Lung (tissue), 12 donors: ENCODE data around the gene GABRB2. TPM values are rescaled to one million over a fixed set of nuclear protein-coding genes. Genes with fewer than 3 reads are reported as not detected.

Experiments used
- ATAC-seq: fragments of 200-7000 bp; cut with Tn5 transposase; one replicate; pipeline ENCODE4 v1.9.1; 2020; ENCODE audit warnings: moderate number of reproducible peaks; ENCODE audit not compliant: insufficient read depth, low FRiP score
- DNase-seq, 3 donors: peaks; one replicate each; pipeline ENCODE4 v3.0.0-alpha.2; 2013 to 2017
- H3K27ac ChIP-seq, 2 donors: one replicate each; pipeline ENCODE4 v1.5.1; 2013; ENCODE audit warnings: mild to moderate bottlenecking in 2 of 2, moderate library complexity in 2 of 2, control low read depth in 1 of 2, inconsistent platforms in 1 of 2, low read depth in 1 of 2, low read length in 1 of 2
- H3K27me3 ChIP-seq, 3 donors: one replicate each; pipeline ENCODE4 v1.5.1; 2013; ENCODE audit warnings: low read length in 2 of 3; ENCODE audit not compliant: control insufficient read depth in 3 of 3, insufficient read depth in 3 of 3
- H3K36me3 ChIP-seq, 4 donors: one replicate each; pipeline ENCODE4 v1.5.1; 2013; ENCODE audit warnings: low read length in 4 of 4, mild to moderate bottlenecking in 1 of 4, moderate library complexity in 1 of 4; ENCODE audit not compliant: control insufficient read depth in 4 of 4, insufficient read depth in 4 of 4
- H3K4me1 ChIP-seq, 5 donors: one replicate each; pipeline ENCODE4 v1.5.1; 2013; ENCODE audit warnings: low read length in 5 of 5, mild to moderate bottlenecking in 2 of 5, moderate library complexity in 1 of 5; ENCODE audit not compliant: control insufficient read depth in 5 of 5, insufficient read depth in 5 of 5
- H3K4me3 ChIP-seq: one replicate; pipeline ENCODE4 v1.5.1; 2013; ENCODE audit warnings: mild to moderate bottlenecking, control low read depth, moderate library complexity
- H3K9ac ChIP-seq, 2 donors: one replicate each; pipeline ENCODE4 v1.5.1; 2013; ENCODE audit warnings: low read length in 2 of 2, control low read depth in 1 of 2; ENCODE audit not compliant: insufficient read depth in 1 of 2
- H3K9me3 ChIP-seq, 4 donors: one replicate each; pipeline ENCODE4 v1.5.1; 2013; ENCODE audit warnings: low read length in 3 of 4, mild to moderate bottlenecking in 1 of 4, moderate library complexity in 1 of 4; ENCODE audit not compliant: control insufficient read depth in 4 of 4, insufficient read depth in 3 of 4
- WGBS, 2 donors: extraction: QIAGEN DNeasy Blood & Tissue Kit; methylation state at CpG; one replicate each; pipeline ENCODE4 v1.1.7; 2013; 5-methylcytosine and 5-hydroxymethylcytosine counted together
- polyA plus RNA-seq, 2 donors: library from polyadenylated mRNA; stranded (reverse); fragments of 200-250 nt; gene quantifications; one replicate each; pipeline ENCODE4 v1.2.1, GENCODE V29; 2013
- total RNA-seq, 2 donors: library from RNA; depleted of rRNA in 1 of 2; stranded (reverse); fragments of >200 nt in 1 of 2; gene quantifications; one replicate each; pipeline ENCODE4 v1.2.1, GENCODE V29; 2014 to 2021
- TF ChIP-seq, protein P1 (sequence below): IDR thresholded peaks from 2 replicates; pipeline ENCODE4 v1.5.1; 2012; ENCODE audit warnings: mild to moderate bottlenecking; ENCODE audit errors: control extremely low read depth, extremely low read depth
- donor health status: control.
- donor health status: control.
- donor health status: Bipolar disorder and iron deficiency.
- donor health status: healthy.
- donor health status: DM: yes; HTN: yes; CAD: no.

Gene GABRB2
- total and polyA plus RNA-seq, 4 donors = 0.28 to 6.8 (median 0.86) TPM

DNA sequence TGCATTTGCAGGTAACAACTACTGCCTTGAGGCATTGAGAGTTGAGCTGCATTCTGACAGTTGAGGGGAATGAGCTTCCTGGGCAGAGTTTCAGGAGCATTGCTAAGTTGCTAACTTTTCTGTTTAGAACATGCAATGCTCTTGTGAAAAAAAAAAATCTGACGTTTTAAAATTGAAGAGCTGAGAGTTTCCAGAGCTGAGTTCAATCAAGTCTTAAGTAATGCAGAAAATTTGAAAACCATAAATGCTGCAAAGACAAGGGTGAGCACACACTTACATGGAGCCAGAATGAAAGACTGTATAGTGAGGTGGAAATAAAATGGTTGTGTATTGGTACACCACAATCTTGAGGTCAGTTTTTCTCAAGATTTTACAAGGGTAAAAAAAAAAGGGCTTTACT, 166.0 kb downstream of the GABRB2 start:
- no peaks in the 10 kb centered on the region for H3K4me1 ChIP-seq
- no peak for DNase-seq
- no peaks in the 10 kb centered on the region for H3K36me3 ChIP-seq
- H3K9ac ChIP-seq = no peak overlapping the region
- no peak overlapping the region for H3K4me3 ChIP-seq
- H3K9me3 ChIP-seq = no peaks in the 10 kb centered on the region
- no peak for ATAC-seq
- TF ChIP-seq, protein P1, sequence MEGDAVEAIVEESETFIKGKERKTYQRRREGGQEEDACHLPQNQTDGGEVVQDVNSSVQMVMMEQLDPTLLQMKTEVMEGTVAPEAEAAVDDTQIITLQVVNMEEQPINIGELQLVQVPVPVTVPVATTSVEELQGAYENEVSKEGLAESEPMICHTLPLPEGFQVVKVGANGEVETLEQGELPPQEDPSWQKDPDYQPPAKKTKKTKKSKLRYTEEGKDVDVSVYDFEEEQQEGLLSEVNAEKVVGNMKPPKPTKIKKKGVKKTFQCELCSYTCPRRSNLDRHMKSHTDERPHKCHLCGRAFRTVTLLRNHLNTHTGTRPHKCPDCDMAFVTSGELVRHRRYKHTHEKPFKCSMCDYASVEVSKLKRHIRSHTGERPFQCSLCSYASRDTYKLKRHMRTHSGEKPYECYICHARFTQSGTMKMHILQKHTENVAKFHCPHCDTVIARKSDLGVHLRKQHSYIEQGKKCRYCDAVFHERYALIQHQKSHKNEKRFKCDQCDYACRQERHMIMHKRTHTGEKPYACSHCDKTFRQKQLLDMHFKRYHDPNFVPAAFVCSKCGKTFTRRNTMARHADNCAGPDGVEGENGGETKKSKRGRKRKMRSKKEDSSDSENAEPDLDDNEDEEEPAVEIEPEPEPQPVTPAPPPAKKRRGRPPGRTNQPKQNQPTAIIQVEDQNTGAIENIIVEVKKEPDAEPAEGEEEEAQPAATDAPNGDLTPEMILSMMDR = no peak
- no peaks in the 10 kb centered on the region for H3K27me3 ChIP-seq
- H3K27ac ChIP-seq = no peak overlapping the region
- 20 to 45% methylated on average over 1 of the region's 1 CpG for WGBS, 2 donors

DNA sequence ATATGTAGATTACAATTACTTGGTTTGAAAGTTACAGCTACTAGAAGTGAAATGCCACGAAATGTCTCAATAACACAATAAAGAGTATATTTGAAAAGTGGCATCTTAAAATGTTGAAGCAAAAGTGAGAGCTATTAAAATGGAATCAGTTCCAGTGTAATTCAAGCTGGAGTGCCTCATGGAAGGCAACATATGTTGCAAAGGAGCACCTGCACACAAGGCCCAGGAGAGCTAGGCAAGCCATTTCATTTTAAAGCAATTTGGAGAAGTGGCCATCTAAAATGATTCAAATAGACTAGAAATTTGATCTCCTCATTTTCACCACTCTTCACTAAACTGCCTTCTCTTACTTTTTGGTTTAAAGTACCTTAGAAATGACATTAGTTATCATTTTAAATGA, 167.8 kb downstream of the GABRB2 start:
- DNase-seq (no peak), ATAC-seq (no peak)
- Histone ChIP-seq H3K36me3 (no peaks in the 10 kb centered on the region), H3K9me3 (no peaks in the 10 kb centered on the region), H3K9ac (no peak overlapping the region), H3K27ac (no peak overlapping the region), H3K27me3 (no peaks in the 10 kb centered on the region), H3K4me3 (no peak overlapping the region), H3K4me1 (no peaks in the 10 kb centered on the region)
- 82 to 88% methylated on average over 1 of the region's 1 CpG for WGBS, 2 donors
- TF ChIP-seq, protein P1 = no peak

DNA sequence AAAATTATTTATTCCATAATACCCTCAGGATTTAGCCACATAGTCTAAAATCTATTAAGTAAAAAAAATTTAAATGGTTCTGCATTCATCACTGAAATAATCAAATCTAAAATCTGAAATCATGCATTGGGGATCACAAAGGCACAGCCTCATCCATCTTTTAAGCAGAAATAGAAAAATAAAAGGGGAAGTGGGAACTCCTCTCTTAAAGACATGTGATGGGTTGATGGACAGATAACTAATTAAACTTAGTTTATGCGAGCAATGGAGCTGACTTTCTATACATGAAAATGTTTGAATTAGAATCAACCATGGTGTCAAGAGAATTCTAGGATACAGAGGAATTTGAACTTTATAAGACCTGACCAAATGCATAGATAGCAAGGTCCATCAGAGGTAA, 170.5 kb downstream of the GABRB2 start:
- no peak overlapping the region for H3K27ac ChIP-seq
- DNase-seq (no peak), ATAC-seq (no peak)
- TF ChIP-seq, protein P1 = no peak
- H3K27me3 ChIP-seq = no peaks in the 10 kb centered on the region
- H3K4me3 ChIP-seq = no peak overlapping the region
- H3K9me3 ChIP-seq = no peaks in the 10 kb centered on the region
- no peaks in the 10 kb centered on the region for H3K4me1 ChIP-seq
- no peaks in the 10 kb centered on the region for H3K36me3 ChIP-seq
- WGBS, 2 donors = 92 to 98% methylated on average over 1 of the region's 1 CpG
- H3K9ac ChIP-seq = no peak overlapping the region

DNA sequence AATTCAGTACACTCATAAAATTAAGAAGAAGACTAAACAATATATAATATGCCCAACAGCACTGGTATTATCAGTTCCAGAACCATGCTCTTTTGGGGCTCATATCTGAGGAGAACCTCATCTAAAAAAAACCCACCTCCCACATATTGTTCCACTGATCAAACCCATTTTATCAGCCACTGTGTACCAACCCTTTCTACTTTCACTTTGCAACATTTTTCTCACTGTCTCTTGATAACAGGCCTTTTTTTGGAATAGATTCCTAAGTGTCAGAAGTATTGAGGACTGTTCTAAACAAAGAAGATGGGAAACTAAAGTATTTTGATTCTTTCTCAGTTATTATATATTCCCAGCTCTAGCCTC, 173.2 kb downstream of the GABRB2 start:
- no peak for ATAC-seq
- no peak for DNase-seq

More for the DNA sequence above, 173.2 kb downstream of the GABRB2 start:
- no peaks in the 10 kb centered on the region for H3K27me3 ChIP-seq
- TF ChIP-seq, protein P1 = no peak
- no peak overlapping the region for H3K27ac ChIP-seq
- H3K9me3 ChIP-seq = no peaks in the 10 kb centered on the region
- no peaks in the 10 kb centered on the region for H3K4me1 ChIP-seq
- no peak overlapping the region for H3K9ac ChIP-seq
- H3K4me3 ChIP-seq = no peak overlapping the region
- no peaks in the 10 kb centered on the region for H3K36me3 ChIP-seq
